ENCODE data around the gene UBN2.
A peak's percentile ranks its signal among the peaks of the same experiment; 100 is the strongest.
"Not testable (repeated sequence)": the region's sequence is repeated elsewhere in the genome, so short reads cannot be mapped to it uniquely, and the experiment has no call there.

The UBN2 gene

DNA sequence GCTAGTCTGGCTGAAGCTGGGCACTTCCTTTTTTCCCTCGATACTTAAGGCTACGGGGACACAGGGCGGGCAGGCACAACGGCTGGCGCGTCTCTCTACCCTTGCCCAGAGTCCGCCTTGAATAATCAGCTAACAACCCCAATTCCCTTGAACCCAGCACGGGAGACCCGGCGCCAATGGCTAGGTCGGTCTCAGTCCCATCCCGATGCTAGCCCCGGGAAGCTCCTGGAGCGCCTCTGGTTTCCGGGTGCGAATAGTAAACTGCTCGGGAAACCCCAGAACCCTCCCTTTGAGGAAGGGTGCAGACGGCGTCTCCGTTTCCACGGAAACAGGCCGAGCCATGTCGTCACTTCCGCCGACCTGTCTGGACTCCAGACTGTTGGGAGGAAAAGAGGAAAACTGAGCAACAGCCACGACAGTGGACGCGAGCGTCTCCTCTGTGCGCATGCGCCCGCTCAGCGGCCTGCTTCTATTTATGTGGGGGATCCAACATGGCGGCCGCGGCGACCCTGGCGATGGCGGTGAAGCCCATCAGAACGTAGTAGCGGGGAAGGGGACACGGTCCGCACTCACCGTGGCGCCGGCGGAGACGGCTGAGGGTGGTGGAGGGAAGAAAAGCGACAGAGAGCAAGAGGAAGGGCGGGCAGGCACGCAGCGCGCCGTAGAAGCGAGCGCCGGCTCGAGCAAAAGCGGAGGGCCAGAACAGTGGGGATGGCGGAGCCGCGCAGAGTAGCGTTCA is at the start of gene UBN2:
Gene UBN2 (plus strand): TSS at position 464 of the 739 bp plus-strand sequence. CDS start 248 bp downstream, at position 712.
- DNase-seq (ENCODE audit: low read depth, low spot score): peak; percentile 99

DNA sequence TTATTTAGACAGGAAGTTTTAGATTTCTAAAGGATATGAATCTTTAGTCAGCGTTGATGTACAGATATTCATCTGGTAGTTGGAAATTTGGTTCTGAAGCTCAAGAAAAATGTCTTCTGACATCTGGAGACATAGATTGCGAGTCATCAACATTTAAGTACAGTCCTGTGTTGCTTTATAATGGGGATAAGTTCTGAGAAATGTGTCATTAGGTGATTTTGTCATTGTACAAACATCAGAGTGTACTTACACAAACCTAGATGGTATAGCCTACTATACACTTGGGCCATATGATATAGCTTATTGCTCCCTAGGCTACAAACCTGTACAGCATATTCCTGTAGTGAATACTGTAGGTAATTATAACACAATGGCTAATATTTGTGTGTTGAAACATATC is 49.6 kb upstream of the UBN2 start:
- DNase-seq (ENCODE audit: low read depth, low spot score): no peak

DNA sequence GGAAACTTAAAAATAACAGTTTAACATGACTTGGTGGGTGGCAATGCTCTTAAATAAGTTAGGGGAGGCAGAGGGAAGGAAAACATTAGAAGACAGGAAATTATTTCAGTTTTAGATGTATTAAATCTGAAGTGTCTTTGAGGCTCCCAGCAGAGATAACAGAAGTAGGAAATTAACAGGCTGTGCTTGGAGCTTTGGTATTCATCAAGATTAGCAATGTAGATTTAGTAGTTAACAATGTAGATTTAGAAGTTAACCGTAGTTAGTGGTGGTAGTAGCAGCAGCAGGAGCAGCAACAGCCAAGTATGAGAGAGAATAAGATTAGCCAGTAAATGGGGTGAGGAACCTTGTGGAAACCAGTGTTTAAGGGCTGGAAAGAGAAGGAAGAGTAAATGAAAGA is 48.7 kb upstream of the UBN2 start:
- DNase-seq (ENCODE audit: low read depth, low spot score): no peak

DNA sequence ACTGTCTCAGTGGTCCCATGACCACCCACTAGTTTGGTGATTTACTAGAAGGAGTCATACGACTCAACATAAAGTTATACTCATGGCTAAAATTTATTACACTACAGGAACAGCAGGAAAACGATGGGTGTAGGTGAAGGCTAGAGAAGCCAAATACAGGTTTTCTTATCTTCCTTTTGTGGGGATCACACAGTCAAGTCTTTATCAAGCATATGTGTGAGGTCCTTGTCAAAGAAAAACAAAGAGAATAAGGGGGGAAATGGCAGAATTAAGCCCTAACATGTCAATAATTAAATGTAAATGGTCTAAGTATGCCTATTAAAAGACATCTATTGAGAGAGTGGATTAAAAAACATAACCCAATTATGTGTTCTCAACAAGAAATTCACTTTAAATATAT is 47.8 kb upstream of the UBN2 start:
- DNase-seq (ENCODE audit: low read depth, low spot score): no peak

DNA sequence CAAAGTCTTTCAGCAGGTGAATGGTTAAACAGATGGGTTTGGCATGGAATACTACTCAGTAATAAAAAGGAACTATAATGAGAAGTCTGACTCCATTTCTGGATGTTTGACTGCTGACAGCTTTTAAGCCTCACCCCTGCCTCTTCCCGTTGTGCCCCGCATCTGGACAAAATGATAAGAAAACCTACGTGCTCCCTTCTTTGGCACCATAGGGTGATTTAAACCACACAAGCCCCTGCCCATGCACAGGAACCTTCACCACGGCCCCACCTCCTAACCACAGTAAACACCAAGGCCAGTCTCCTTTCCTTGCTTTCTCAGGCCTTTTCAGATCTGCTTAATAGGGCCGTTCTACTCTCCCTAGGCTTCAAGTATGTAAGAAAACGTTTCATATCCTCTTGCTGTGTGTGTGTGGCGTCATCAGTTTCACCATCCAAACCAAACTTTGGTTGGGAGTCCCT is 47.1 kb upstream of the UBN2 start:
- DNase-seq (ENCODE audit: low read depth, low spot score): no peak

DNA sequence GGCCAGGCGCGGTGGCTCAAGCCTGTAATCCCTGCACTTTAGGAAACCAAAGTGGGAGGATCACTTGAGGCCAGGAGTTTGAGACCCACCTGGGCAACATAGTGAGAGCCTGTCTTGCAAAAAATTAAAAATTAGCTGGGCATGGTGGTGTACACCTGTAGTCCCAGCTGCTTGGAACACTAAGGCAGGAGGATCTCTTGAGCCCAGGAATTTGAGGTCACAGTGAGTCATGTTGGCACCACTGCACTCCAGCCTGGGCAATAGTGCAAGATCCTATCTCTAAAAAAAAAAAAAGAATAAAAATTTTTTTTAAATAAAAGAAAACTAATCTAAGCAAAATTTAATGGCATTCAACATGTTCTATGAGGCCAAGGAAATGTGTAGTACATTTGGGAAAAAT is 44.9 kb upstream of the UBN2 start:
- no peak for DNase-seq (ENCODE audit: low read depth, low spot score)

DNA sequence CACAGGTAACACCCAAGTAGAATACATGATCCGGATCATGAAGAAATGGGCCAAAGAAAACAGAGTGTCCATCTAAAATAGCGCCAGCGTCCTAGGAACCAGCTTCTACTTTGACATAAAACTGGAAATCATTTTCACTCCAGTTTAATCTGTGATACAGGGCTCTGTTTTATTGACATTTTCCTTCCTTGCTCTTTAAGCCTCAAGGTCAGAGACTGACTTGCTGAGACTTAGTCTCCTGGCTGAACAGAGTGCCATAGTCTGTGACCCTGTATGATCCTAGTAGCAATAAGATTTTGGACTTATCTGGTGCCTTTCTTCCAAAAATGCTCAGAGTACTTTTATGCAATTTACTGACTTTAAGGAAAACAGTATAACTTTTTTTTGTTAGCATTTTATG is 41.7 kb upstream of the UBN2 start:
- DNase-seq (ENCODE audit: low read depth, low spot score): no peak

DNA sequence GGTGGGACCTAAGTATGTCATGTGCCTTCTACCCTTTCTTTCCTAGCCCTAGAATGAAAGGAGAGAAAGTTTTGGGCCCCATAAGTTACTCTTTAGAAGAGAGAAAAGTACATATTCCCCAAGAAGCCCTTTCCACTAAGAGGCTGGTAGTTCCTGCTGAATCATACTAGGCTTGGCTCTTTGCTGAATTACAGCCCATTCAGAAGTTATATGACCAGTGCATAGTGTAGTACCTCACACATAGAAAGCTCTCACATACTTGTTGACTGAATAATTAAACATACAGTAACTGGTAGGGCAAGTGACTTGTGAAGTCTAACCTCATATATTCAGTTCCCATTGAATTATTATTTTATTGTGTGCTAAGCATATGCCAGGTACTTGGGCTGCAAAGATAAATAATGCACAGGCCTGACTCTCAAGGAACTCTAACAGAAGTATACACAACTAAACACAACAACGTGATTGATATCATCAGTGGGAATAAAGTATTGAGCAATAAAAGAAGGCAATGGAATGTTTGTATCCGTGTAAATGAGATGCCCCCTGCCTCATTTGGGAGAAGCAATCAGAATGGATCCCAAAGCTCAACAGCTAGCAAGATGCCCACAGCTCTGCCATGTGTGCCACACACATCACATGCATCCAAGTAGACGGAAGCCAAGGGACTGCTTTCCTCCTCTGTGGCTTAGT is 38.9 kb upstream of the UBN2 start:
- no peak for DNase-seq (ENCODE audit: low read depth, low spot score)

DNA sequence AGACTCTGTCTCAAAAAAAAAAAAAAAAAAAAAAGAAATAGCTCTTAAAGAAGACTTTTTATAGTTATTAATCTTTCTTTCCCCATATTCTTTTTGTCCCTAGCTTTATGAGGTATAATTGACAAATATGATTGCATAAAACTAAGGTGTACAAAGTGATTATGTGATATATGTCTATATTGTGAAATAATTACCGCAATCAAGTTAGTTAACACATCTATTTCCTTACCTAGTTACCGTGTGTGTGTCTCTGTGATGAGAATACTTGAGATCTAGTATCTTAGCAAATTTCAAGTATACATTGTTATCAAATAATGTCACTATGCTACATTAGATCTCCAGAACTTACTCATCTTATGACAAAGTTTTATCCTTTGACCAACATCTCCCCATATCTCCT is 30.7 kb upstream of the UBN2 start:
- no peak for DNase-seq (ENCODE audit: low read depth, low spot score)

DNA sequence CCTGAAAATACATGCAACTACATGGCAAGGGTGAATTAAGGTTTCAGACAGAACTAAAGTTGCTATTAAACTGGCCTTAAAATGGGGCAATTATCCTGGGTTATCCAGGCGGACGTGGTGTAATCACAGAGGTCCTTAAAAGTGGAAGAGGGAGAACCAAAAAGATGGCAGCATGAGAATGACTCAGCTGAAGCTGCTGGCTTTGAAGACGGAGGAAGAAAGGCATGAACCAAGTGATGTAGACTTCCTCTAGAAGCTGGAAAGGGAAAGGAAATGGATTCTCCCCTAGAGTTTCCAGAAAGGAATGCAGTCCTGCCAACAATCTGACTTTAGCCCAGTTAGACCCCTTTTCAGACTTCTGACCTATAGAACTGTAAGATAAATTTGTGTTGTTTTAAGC is 27.0 kb upstream of the UBN2 start:
- DNase-seq (ENCODE audit: low read depth, low spot score): no peak

DNA sequence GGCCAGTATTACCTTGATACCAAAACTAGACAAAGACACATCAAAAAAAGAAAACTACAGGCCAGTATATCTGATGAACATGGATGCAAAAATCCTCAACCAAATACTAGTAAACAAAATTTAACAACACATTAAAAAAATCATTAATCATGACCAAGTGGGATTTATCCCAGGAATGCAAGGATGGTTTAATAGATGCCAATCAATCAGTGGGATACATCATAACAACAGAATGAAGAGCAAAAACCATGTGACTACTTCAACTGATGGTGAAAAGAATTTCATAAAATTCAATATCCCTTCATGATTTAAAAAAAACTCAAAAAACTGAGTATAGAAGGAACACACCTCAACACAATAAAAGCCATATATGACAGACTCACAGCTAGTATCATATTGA is 25.2 kb upstream of the UBN2 start:
- DNase-seq (ENCODE audit: low read depth, low spot score): no peak

DNA sequence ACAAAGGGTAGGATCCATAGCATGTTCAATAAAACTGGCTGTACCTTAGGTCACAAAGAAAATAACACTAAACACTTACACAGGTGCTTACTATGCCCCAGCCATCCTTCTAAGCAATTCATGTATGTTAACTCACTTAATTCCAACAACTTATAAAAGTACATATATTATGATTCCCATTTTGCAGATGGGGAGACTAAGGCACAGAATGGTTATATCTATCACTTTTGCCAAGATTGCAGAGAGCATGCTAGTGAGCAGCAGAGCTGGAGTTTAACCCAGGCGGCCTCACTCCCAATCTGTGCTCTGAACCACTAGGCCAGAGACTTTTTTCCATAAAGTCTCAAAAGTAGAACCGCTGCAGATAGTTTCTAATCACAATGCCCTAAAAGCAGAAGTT is 18.9 kb upstream of the UBN2 start:
- DNase-seq (ENCODE audit: low read depth, low spot score): no peak

DNA sequence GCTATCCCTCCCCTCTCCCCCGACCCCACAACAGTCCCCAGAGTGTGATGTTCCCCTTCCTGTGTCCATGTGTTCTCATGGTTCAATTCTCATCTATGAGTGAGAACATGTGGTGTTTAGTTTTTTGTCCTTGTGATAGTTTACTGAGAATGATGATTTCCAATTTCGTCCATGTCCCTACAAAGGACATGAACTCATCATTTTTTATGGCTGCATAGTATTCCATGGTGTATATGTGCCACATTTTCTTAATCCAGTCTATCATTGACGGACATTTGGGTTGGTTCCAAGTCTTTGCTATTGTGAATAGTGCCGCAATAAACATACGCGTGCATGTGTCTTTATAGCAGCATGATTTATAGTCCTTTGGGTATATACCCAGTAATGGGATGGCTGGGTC is 17.5 kb upstream of the UBN2 start:
- DNase-seq (ENCODE audit: low read depth, low spot score): not testable (repeated sequence)

DNA sequence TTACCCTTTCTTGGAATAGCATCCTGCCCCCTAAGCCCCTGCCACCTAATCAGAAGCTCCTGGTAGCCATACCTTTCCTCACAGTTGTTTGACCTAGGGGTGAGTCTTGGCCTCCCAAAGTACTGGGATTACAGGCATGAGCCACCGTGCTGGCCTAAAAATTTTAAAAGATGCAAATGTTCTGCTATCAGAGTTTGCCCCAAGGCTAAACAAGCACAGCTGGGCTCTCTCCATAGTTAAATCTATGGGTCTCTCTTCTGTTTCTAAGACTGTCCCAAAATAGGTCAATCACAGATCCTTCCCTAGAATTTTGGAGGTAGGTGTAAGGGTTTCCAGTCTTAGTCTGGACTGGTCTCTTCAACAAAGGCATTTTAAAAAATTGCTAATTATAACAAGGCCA is 12.9 kb upstream of the UBN2 start:
- no peak for DNase-seq (ENCODE audit: low read depth, low spot score)

DNA sequence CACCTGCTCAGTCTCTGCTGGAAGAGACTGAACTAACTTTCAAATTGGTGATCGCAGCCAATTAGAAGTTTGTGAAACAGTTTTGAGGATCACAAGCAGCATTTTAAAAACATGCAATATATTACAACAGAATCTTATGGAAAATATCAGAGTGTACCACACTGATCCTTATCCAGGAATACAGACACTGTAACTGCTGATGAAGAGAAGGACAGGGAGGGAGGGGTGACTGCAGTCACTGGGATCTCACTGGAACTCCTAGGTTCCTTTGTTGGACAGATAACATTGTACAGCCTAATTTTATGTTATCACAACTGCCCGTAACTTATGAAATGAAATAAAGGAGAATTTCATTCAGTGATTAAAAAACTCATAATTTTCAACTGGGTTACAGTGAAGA is 6.8 kb upstream of the UBN2 start:
- no peak for DNase-seq (ENCODE audit: low read depth, low spot score)

DNA sequence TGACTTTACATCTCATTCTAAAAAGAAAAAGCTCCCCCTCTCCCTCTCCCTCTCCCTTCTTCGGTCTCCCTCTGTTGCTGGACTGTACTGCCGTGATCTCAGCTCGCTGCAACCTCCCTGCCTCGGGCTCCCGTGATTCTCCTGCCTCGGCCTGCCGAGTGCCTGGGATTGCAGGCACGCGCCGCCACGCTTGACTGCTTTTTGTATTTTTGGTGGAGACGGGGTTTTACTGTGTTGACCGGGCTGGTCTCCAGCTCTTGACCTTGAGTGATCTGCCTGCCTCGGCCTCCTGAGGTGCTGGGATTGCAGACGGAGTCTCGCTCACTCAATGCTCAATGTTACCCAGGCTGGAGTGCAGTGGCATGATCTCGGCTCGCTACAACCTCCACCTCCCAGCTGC is 6.2 kb upstream of the UBN2 start:
- not testable (repeated sequence) for DNase-seq (ENCODE audit: low read depth, low spot score)

DNA sequence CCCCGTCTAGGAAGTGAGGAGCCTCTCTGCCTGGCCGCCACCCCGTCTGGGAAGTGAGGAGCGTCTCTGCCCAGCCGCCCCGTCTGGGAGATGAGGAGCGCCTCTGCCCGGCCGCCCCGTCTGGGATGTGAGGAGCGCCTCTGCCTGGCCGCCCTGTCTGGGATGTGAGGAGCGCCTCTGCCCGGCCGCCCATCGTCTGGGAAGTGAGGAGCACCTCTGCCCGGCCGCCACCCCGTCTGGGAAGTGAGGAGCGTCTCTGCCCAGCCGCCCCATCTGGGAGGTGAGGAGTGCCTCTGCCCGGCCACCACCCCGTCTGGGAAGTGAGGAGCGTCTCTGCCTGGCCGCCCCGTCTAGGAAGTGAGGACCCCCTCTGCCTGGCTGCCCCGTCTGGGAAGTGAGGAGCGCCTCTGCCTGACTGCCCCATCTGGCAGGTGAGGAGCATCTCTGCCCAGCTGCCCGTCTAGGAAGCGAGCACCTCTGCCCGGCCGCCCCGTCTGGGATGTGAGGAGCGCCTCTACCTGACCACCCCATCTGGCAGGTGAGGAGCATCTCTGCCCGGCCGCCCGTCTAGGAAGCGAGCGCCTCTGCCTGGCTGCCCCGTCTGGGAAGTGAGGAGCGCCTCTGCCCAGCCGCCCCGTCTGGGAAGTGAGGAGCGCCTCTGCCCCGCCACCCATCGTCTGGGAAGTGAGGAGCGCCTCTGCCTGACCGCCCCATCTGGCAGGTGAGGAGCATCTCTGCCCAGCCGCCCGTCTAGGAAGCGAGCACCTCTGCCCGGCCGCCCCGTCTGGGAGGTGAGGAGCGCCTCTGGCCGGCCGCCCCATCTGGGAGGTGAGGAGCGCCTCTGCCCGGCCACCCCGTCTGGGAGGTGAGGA is 5.5 kb upstream of the UBN2 start:
- not testable (repeated sequence) for DNase-seq (ENCODE audit: low read depth, low spot score)

DNA sequence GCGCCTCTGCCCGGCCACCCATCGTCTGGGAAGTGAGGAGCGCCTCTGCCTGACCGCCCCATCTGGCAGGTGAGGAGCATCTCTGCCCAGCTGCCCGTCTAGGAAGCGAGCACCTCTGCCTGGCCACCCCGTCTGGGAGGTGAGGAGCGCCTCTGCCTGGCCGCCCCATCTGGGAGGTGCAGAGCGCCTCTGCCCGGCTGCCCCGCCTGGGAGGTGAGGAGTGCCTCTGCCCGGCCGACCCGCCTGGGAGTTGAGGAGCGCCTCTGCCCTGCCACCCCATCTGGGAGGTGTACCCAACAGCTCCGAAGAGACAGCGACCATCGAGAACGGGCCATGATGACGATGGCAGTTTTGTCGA is 4.9 kb upstream of the UBN2 start:
- DNase-seq (ENCODE audit: low read depth, low spot score): not testable (repeated sequence)

DNA sequence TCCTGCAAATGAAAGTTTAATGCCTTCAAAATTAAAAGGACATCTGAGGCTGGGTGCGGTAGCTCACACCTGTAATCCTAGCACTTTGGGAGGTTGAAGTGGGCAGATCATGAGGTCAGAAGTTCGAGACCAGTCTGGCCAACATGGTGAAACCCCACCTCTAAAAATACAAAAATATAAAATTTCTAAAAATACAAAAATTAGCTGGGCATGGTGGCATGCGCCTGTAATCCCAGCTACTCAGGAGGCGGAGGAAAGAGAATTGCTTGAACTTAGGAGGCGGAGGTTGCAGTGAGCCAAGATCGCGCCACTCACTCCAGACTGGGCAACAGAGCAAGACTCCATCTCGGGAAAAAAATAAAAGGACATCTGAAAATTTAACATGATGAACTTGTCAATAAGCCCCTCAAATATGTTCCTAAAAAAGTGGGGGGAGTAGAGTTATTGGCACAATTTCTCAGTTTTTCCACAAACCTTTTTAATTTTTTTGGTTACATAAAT is 4.0 kb upstream of the UBN2 start:
- DNase-seq (ENCODE audit: low read depth, low spot score): not testable (repeated sequence)

DNA sequence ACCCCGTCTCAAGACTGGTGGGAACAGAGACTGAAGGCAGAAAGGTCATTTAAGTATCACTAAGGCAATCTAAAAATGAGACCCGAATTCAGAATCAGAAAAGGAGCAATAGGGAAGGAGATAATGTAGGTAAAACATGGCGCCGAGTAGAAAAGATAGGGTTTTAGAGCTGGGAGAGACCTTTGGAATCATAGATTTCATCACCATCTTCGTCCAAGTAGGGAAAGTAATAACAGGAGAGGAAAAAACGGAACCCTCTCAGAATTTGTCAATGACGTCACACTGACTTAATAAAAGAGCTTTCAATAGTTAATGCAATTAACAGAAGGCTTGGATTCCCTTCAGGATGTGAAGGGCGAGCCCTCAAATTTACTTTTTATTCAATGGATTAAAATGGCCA is 1.0 kb upstream of the UBN2 start:
- no peak for DNase-seq (ENCODE audit: low read depth, low spot score)

DNA sequence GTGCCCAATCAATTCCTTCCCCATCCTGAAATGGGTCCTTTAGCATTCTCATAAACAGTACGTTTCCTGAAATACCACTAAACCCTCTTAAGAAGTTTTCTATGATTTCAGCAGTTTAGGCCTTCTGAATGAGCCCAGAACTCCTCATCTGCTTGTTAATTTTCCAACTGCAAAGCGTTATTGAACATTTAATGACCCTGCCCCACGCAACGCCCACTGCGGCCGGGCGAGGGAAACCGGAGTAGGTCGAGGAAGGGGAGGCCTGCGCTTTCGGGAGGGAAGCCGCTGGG is 608 bp upstream of the UBN2 start:
- no peak for DNase-seq (ENCODE audit: low read depth, low spot score)
